PC-9 (cell line): ENCODE results near the gene RSBN1.
"Not testable (repeated sequence)": the region's sequence is repeated elsewhere in the genome, so short reads cannot be mapped to it uniquely, and the experiment has no call there.

Source experiments
- EZH2 ChIP-seq: fragments of 200-600 bp; sonication (generic); IDR thresholded peaks from 2 replicates; pipeline ENCODE4 v1.8.0; 2017; ENCODE audit warnings: antibody characterized with exemption, low read depth
- TF ChIP-seq, protein P1 (sequence below): fragments of 200-600 bp; sonication (generic); conservative IDR thresholded peaks from 2 replicates; pipeline ENCODE4 v1.6.1; 2017; ENCODE audit warnings: mixed run types, antibody characterized with exemption, mild to moderate bottlenecking, moderate library complexity

DNA sequence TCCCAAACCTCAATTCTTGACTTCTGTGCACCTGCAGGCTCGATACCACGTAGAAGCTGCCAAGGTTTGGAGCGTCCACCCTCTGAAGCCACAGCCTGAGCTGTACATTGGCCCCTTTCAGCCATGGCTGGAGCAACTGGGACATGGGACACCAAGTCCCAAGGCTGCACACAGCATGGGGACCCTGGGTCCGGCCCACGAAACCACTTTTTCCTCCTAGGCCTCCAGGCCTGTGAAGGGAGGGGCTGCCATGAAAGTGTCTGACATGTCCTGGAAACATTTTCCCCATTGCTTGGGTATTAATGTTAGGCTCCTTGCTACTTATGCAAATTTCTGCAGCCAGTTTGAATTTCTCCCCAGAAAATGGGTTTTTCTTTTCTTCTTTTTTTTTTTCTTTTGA lies 93.7 kb downstream of the RSBN1 start:
- TF ChIP-seq, protein P1, sequence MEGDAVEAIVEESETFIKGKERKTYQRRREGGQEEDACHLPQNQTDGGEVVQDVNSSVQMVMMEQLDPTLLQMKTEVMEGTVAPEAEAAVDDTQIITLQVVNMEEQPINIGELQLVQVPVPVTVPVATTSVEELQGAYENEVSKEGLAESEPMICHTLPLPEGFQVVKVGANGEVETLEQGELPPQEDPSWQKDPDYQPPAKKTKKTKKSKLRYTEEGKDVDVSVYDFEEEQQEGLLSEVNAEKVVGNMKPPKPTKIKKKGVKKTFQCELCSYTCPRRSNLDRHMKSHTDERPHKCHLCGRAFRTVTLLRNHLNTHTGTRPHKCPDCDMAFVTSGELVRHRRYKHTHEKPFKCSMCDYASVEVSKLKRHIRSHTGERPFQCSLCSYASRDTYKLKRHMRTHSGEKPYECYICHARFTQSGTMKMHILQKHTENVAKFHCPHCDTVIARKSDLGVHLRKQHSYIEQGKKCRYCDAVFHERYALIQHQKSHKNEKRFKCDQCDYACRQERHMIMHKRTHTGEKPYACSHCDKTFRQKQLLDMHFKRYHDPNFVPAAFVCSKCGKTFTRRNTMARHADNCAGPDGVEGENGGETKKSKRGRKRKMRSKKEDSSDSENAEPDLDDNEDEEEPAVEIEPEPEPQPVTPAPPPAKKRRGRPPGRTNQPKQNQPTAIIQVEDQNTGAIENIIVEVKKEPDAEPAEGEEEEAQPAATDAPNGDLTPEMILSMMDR: not testable (repeated sequence)
- TF ChIP-seq EZH2: not testable (repeated sequence)
